Measurements from ENCODE around the gene MRPS34.

- no peak for TF ChIP-seq PBX3 (CRISPR knock-in tag; IDR thresholded peaks at IDR 0.05)
- no peak for TF ChIP-seq ZBTB26 (tag by site-specific recombination; optimal IDR thresholded peaks at IDR 0.05)
- no peak for TF ChIP-seq CTCF (tag by site-specific recombination; IDR thresholded peaks at IDR 0.05)
- TF ChIP-seq ZNF560 (tag by site-specific recombination; IDR thresholded peaks at IDR 0.05; ENCODE audit: borderline replicate concordance), result no peak
- TF ChIP-seq TRIM28 (IDR thresholded peaks at IDR 0.05; ENCODE audit: borderline replicate concordance, low read length), result no peak
- no peak for TF ChIP-seq ZNF24 (tag by site-specific recombination; IDR thresholded peaks at IDR 0.05)
- no peak for TF ChIP-seq ZNF610 (tag by site-specific recombination; IDR thresholded peaks at IDR 0.05; ENCODE audit: borderline replicate concordance)
- TF ChIP-seq ZNF18 (tag by site-specific recombination; IDR thresholded peaks at IDR 0.05), result no peak
- TF ChIP-seq ZNF311 (tag by site-specific recombination; IDR thresholded peaks at IDR 0.05; ENCODE audit: borderline replicate concordance), result no peak
- TF ChIP-seq ZEB2 (tag by site-specific recombination; IDR thresholded peaks at IDR 0.05), result no peak
- TF ChIP-seq FEZF1 (tag by site-specific recombination; IDR thresholded peaks at IDR 0.05), result no peak
- TF ChIP-seq ZNF629 (tag by site-specific recombination; IDR thresholded peaks at IDR 0.05), result no peak
- no peak for TF ChIP-seq SP3 (tag by site-specific recombination; IDR thresholded peaks at IDR 0.05)
Measured at GRCh38 chr16:1790611-1791255, 17.8 kb upstream of the MRPS34 start.
